Right cardiac atrium (tissue), 5 donors: ENCODE data around the gene LILRB4. TPM values are rescaled to one million over a fixed set of nuclear protein-coding genes. Genes with fewer than 3 reads are reported as not detected.
A peak's percentile ranks its signal among the peaks of the same experiment; 100 is the strongest.
"Not testable (repeated sequence)": the region's sequence is repeated elsewhere in the genome, so short reads cannot be mapped to it uniquely, and the experiment has no call there.

Source experiments
- ATAC-seq, 2 donors: fragments of 200-7000 bp; cut with Tn5 transposase; one replicate each; pipeline versions ENCODE4 v1.8.0 to v1.9.1; 2020; ENCODE audit warnings: moderate library complexity in 2 of 2, mild to moderate bottlenecking in 1 of 2
- DNase-seq, 3 donors: peaks; one replicate each; pipeline ENCODE4 v3.0.0-alpha.2; 2020
- H3K27ac ChIP-seq: one replicate; pipeline ENCODE4 v1.5.1; 2013; ENCODE audit warnings: mild to moderate bottlenecking, low read length, control low read depth, moderate library complexity
- H3K27me3 ChIP-seq: one replicate; pipeline ENCODE4 v1.6.1; 2013; ENCODE audit not compliant: control insufficient read depth, insufficient read depth
- H3K4me1 ChIP-seq: one replicate; pipeline ENCODE4 v1.6.1; 2013; ENCODE audit warnings: low read length; ENCODE audit not compliant: control insufficient read depth, insufficient read depth
- H3K4me3 ChIP-seq: one replicate; pipeline ENCODE4 v1.5.1; 2013; ENCODE audit warnings: low read length, control low read depth
- H3K9me3 ChIP-seq: one replicate; pipeline ENCODE4 v1.6.1; 2013; ENCODE audit warnings: low read length; ENCODE audit not compliant: control insufficient read depth
- WGBS: extraction: QIAGEN DNeasy Blood & Tissue Kit; methylation state at CpG from one replicate; pipeline ENCODE4 v1.1.7; 2013; 5-methylcytosine and 5-hydroxymethylcytosine counted together
- intact Hi-C, 4 donors: fragments of 100-400 bp; cut with DNase I; formaldehyde crosslinking; loops; one replicate each; pipeline versions ENCODE4 v1.11.0 to v1.14.0; 2022 to 2023
- polyA plus RNA-seq: library from polyadenylated mRNA; stranded (reverse); fragments of 200-250 nt; gene quantifications from one replicate; pipeline ENCODE4 v1.2.3, GENCODE V29; 2013
- total RNA-seq, 4 donors: library from RNA; stranded (reverse); fragmentation: NEBNext Ultra II Directional; extraction: Animal tissue kit (Norgen Biotek cat#: 25700); gene quantifications; one replicate each; pipeline ENCODE4 v1.2.1, GENCODE V29; 2021
- donor health status: healthy with polysubstance abuse.
- donor health status: DM: no; HTN: yes; CAD: no.
- donor health status: DM: no; HTN: no; CAD: no.
- donor health status: DM: no; HTN: yes; CAD: no; lungs with severe emphysema.
- donor health status: DM: yes; HTN: yes; CAD: no.

Gene LILRB4
- total and polyA plus RNA-seq, 5 donors = 1.4 to 5.3 (median 4.4) TPM

DNA sequence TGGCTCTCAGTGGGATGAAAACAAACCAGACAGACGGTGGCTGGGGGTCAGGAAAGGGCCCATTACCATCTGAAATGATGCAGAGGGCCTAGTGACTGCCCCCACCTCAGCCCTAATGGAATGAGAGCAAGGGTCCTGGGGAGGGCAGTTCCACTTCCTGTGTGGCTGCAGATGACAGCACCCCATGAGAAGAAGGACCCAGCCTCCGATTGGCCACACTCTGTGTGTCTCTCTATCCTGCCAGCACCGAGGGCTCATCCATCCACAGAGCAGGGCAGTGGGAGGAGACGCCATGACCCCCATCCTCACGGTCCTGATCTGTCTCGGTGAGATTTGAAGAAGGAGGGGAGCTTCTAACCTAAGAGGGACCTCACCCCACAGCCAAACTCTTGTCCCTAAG, 32.0 kb upstream of the LILRB4 start:
- no peak for DNase-seq
- H3K27me3 ChIP-seq = no peaks in the 10 kb centered on the region
- H3K27ac ChIP-seq = no peak overlapping the region
- intact Hi-C loops = no loop called here
- peak in 1 of 2 donors; percentile 45 for ATAC-seq
- H3K4me1 ChIP-seq = no peaks in the 10 kb centered on the region
- no peaks in the 10 kb centered on the region for H3K9me3 ChIP-seq
- WGBS = 43% methylated on average over 6 of the region's 6 CpGs
- H3K4me3 ChIP-seq = no peak overlapping the region

DNA sequence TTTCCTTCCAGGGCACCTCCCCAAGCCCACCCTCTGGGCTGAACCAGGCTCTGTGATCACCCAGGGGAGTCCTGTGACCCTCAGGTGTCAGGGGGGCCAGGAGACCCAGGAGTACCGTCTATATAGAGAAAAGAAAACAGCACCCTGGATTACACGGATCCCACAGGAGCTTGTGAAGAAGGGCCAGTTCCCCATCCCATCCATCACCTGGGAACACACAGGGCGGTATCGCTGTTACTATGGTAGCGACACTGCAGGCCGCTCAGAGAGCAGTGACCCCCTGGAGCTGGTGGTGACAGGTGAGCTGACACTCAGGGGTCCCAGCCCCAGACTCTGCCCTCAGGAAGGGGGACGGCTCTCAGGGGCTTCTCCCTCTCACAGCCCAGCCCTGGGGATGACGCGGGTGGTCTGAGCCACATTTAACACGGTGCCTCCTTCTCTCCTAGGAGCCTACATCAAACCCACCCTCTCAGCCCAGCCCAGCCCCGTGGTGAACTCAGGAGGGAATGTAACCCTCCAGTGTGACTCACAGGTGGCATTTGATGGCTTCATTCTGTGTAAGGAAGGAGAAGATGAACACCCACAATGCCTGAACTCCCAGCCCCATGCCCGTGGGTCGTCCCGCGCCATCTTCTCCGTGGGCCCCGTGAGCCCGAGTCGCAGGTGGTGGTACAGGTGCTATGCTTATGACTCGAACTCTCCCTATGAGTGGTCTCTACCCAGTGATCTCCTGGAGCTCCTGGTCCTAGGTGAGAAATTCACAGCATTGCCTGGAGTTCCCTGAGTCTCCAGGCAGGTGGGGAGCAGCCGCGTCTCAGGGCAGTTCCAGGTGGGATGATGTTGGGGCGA, 31.1 kb upstream of the LILRB4 start:
- WGBS = 65% methylated on average over 23 of the region's 23 CpGs
- H3K27me3 ChIP-seq, DNase-seq, H3K9me3 ChIP-seq, H3K27ac ChIP-seq, H3K4me3 ChIP-seq, H3K4me1 ChIP-seq, intact Hi-C loops: not testable (repeated sequence)
- peak in 1 of 2 donors; percentile 16 for ATAC-seq

DNA sequence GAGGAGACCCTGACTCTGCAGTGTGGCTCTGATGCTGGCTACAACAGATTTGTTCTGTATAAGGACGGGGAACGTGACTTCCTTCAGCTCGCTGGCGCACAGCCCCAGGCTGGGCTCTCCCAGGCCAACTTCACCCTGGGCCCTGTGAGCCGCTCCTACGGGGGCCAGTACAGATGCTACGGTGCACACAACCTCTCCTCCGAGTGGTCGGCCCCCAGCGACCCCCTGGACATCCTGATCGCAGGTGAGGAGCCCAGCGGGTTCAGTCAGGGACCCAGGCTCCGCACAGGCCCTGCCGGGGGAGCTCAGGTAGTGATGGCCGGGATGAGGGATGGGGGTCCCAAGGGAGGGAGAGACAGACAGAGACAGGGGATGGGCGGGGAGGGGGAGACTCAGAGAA, 30.3 kb upstream of the LILRB4 start:
- 80% methylated on average over 16 of the region's 16 CpGs for WGBS
- DNase-seq, ATAC-seq, H3K27me3 ChIP-seq, H3K4me1 ChIP-seq, intact Hi-C loops, H3K4me3 ChIP-seq, H3K9me3 ChIP-seq, H3K27ac ChIP-seq: not testable (repeated sequence)

DNA sequence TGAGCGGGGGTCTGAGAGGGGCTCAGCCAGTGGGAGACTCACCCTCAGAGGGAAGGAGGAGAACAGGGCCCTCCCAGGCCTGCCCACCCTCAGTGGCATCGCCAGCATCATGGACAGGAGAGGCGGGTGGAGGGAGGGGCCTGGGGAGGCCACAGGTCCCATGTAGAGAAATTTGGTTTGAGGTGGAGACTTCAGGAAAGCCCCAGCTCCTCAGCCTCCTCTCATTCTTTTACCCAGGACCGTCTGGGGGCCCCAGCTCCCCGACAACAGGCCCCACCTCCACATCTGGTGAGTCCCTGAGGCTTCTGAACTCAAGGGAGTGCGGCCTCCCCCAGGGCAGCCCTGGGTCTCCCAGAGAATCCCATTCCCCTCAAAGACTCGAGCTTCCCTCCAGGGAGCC, 29.4 kb upstream of the LILRB4 start:
- ATAC-seq (peak in 1 of 2 donors; percentile 23), DNase-seq (no peak)
- Histone ChIP-seq H3K27ac (no peak overlapping the region), H3K9me3 (no peaks in the 10 kb centered on the region), H3K27me3 (no peaks in the 10 kb centered on the region), H3K4me1 (no peaks in the 10 kb centered on the region), H3K4me3 (no peak overlapping the region)
- intact Hi-C loops = no loop called here
- WGBS = 70% methylated on average over 7 of the region's 7 CpGs

DNA sequence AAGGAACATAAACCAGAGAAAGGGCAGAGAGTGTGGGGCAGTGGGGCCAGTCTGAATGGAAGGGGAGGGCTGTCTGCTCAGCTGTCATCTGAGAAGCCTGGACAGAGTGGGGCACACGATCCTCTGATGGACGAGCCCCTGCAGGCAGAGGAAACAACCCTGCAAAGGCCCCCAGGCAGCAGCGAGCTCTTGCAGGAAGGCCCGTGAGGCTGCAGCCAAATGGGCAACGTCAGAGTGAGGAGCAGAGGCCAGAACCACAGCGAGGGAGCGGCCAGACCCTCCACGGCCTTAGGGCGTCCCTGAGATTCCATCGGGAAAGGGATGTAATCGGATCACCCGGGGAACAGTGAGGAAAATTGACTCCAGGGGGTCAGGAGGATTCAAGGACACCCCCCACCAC, 26.7 kb upstream of the LILRB4 start:
- ATAC-seq, DNase-seq, intact Hi-C loops, H3K27ac ChIP-seq, H3K4me1 ChIP-seq, H3K27me3 ChIP-seq, H3K9me3 ChIP-seq, H3K4me3 ChIP-seq: not testable (repeated sequence)
- WGBS = 10% methylated on average over 12 of the region's 12 CpGs

DNA sequence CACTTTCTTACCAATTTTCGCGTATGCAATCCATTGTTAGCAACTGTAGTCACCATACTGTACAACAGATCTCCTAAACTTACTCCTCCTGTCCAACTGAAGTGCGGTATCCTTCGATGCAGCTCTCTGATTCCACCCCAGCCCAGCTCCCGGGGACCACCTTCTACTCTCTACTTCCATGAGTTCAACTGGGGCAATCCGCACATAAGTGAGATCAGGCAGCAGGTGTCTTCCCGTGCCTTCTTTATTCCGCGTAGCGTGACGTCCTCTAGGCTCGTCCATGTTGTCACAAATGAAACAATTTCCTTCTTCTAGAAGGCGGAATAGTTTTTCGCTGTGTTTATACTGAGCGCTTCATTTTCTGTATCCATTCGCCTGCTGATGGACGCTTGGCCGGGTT, 24.1 kb upstream of the LILRB4 start:
- Histone ChIP-seq H3K4me1 (no peaks in the 10 kb centered on the region), H3K4me3 (no peak overlapping the region), H3K9me3 (no peaks in the 10 kb centered on the region), H3K27ac (no peak overlapping the region), H3K27me3 (no peaks in the 10 kb centered on the region)
- intact Hi-C loops = no loop called here
- WGBS = 89% methylated on average over 18 of the region's 18 CpGs
- DNase-seq = no peak
- ATAC-seq = no peak

DNA sequence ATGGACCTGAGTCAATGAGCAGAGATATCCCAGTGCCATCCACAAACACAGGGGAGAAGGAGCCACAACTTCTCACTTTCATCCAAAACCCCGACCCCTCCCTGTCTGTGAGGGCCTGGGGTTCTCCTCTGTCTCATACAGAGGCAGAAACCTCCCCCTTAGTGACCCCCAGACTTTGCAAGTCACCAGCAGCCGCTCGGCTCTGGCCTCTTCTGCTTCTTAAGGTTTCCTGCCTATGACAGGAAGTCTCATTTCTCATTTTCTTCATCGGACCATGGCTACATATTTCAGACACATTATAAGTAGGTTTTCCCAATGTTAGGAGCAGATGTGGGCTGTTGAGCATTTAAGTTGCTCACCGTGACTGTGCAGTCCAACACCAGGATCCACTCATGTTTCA, 19.8 kb upstream of the LILRB4 start:
- ATAC-seq, H3K27ac ChIP-seq, intact Hi-C loops, H3K9me3 ChIP-seq, H3K4me3 ChIP-seq, DNase-seq, H3K4me1 ChIP-seq, H3K27me3 ChIP-seq: not testable (repeated sequence)
- WGBS = 51% methylated on average over 5 of the region's 5 CpGs

DNA sequence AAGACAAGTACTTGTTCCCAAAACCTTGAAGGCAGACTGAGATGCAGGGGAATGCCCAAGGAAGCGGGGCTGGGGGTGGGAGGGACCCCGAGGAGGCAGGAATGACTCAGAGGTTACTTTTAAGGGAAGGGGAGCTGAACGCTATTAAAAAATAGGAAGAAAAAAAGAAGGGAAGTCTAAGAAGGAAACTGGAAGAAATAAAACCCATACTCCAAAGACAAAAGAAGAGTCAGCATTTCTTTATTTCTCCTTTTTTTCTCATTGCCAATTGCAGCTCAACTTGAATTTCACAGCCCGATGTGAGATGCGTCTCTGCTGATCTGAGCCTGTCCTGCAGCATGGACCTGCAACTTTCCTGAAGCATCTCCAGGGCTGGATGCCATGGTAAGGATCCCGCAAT, 19.2 kb upstream of the LILRB4 start:
- intact Hi-C loops, H3K27me3 ChIP-seq, DNase-seq, H3K4me3 ChIP-seq, H3K27ac ChIP-seq, H3K4me1 ChIP-seq, H3K9me3 ChIP-seq: not testable (repeated sequence)
- peak; percentile 26 to 53 for ATAC-seq
- 68% methylated on average over 6 of the region's 6 CpGs for WGBS

DNA sequence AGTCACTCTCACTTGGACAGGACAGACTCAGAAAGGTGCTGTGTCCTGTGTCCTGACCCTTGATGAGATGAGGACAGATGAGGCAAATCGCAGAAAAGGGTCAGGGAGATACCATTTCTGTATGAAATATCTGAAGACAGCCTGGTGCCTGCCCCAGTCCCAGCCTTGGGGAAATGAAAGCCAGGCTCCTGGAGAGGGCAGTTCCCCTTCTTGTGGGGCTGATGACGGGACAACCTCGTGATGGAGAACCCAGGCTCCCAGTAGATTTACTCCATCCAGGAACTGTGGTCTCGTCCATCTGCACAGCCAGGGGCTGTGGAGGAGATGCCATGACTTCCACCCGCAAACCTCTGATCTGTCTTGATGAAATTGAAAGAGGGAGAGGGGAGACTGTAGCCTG, 18.7 kb upstream of the LILRB4 start:
- intact Hi-C loops = no loop called here
- Histone ChIP-seq H3K27ac (no peak overlapping the region), H3K4me3 (no peak overlapping the region), H3K9me3 (no peaks in the 10 kb centered on the region), H3K27me3 (no peaks in the 10 kb centered on the region), H3K4me1 (no peaks in the 10 kb centered on the region)
- ATAC-seq (peak; percentile 55 to 64), DNase-seq (no peak)
- 60% methylated on average over 5 of the region's 5 CpGs for WGBS

DNA sequence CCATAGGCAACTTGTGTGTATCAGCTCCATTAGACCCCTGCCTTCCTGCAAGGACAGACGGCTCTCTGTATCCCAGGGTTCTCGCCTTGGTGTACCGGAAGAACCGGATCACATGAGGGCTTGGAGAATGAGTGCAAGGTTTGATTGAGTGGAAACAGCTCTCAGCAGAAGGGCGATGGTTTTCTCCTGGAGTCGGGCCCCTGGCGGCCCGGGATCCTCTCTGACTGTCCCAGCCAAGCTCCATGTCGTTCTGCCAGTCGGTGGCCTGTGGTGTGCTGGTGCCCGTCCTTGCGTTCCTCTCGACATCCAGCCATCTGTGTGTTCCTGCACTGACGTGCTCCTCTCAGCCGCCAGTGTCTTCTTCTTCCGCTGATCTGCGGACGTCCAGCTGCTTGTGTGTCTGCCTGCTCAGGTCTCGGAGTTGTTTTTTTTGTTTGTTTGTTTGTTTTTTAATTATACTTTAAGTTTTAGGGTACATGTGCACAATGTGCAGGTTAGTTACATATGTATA, 16.4 kb upstream of the LILRB4 start:
- no peak overlapping the region for H3K27ac ChIP-seq
- H3K4me1 ChIP-seq = no peaks in the 10 kb centered on the region
- no peaks in the 10 kb centered on the region for H3K27me3 ChIP-seq
- intact Hi-C loops = no loop called here
- H3K9me3 ChIP-seq = no peaks in the 10 kb centered on the region
- WGBS = 92% methylated on average over 19 of the region's 19 CpGs
- DNase-seq (no peak), ATAC-seq (no peak)
- no peak overlapping the region for H3K4me3 ChIP-seq

DNA sequence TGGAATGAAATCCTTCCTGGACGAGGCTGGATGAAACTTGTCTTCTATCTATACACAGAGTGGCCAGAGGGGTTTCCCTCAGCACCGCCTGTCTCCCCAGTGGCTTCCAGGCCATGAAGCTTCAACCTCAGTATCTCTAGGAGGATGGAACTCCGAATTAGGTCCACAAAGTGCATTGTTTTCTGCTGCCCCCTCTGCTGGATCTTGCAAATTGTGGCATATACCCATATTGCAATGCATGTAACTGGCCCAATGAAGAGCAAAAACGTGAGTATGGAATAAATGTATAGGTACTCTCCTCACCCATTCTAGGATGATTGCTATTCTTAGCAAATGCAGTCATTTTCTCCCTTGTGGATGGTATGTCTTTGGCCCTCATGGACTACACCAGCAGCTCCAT, 14.7 kb upstream of the LILRB4 start:
- H3K27ac ChIP-seq = no peak overlapping the region
- H3K27me3 ChIP-seq = no peaks in the 10 kb centered on the region
- H3K4me1 ChIP-seq = no peaks in the 10 kb centered on the region
- WGBS = 49% methylated on average over 4 of the region's 4 CpGs
- no peaks in the 10 kb centered on the region for H3K9me3 ChIP-seq
- no peak overlapping the region for H3K4me3 ChIP-seq
- intact Hi-C loops = no loop called here
- no peak for DNase-seq
- no peak for ATAC-seq
